ENCODE data around the gene KRTAP4-6.
"Not testable (repeated sequence)": the region's sequence is repeated elsewhere in the genome, so short reads cannot be mapped to it uniquely, and the experiment has no call there.

The KRTAP4-6 gene

DNA sequence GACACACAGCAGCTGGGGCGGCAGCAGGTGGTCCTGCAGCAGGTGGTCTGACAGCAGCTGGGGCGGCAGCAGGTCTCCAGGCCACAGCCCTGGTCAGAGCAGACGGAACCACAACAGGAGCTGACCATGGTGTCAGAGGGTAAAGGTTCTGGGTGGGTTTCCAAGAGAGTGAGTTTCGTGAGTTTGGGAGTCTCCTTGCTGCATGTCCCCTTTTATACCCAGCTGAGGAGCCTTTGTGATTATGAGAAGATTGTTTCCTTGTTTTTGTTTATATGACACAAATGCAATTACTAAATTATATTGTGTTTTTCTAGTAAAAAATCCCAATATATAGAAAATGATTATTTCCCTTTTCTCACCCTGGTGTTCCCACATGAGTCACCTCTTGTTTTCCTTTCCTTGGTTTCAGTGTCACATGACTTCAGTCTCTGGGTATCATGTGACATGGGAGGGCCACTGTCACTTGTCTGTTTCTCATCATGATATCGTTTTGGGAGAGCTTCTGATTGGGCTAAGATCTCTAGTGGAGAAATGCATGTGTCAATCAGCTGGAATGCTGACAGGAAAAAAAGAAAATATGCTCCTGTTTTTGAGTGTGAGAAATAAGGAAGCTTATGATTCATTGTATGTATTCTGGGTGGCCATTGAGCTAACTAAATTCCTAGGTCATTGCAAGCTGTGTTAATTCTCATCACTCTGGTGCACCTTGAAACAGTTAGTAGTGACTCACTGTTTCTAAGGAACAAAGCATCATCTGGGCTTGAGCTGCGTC is at the start of gene KRTAP4-6:
TSS of gene KRTAP4-6 (minus strand) at position 185 of the 772 bp plus-strand sequence. CDS start at position 128, 57 bp downstream.
- Mint-ChIP-seq H3K9me3 (ENCODE audit: low read depth) (peaks cover 28% of the 10 kb centered on the region), H3K27me3 (no peaks in the 10 kb centered on the region), H3K4me3 (no peak within 1 kb of the TSS), H3K4me1 (ENCODE audit: low read depth) (no peaks in the 10 kb centered on the region), H3K27ac (no peak within 1 kb of the TSS), H3K36me3 (peaks cover 18% of the 10 kb centered on the region)

DNA sequence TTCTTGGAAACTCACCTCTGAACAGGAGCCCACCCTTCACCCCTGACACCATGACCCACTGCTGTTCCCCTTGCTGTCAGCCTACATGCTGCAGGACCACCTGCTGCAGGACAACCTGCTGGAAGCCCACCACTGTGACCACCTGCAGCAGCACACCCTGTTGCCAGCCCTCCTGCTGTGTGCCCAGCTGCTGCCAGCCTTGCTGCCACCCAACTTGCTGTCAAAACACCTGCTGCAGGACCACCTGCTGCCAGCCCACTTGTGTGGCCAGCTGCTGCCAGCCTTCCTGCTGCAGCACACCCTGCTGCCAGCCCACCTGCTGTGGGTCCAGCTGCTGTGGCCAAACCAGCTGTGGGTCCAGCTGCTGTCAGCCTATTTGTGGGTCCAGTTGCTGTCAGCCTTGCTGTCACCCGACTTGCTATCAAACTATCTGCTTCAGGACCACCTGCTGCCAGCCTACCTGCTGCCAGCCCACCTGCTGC is 49.5 kb upstream of the KRTAP4-6 start, which contains the start of gene KRTAP9-1:
TSS of gene KRTAP9-1 (plus strand) at position 51 of the 482 bp plus-strand sequence. CDS start at position 51, 0 bp downstream.
- not testable (repeated sequence) for H3K27me3 Mint-ChIP-seq; H3K27ac Mint-ChIP-seq; H3K9me3 Mint-ChIP-seq (ENCODE audit: low read depth); H3K4me1 Mint-ChIP-seq (ENCODE audit: low read depth); H3K36me3 Mint-ChIP-seq; H3K4me3 Mint-ChIP-seq

GRCh38 chr17:41186872-41187271 is 46.5 kb upstream of the KRTAP4-6 start:
- peaks cover 4% of the 10 kb centered on the region for H3K27me3 Mint-ChIP-seq
- H3K36me3 Mint-ChIP-seq = no peaks in the 10 kb centered on the region
- no peaks in the 10 kb centered on the region for H3K9me3 Mint-ChIP-seq (ENCODE audit: low read depth)
- H3K4me3 Mint-ChIP-seq = no peak overlapping the region
- H3K27ac Mint-ChIP-seq = no peak overlapping the region
- no peaks in the 10 kb centered on the region for H3K4me1 Mint-ChIP-seq (ENCODE audit: low read depth)

- no peaks in the 10 kb centered on the region for H3K9me3 Mint-ChIP-seq (ENCODE audit: low read depth)
- H3K4me3 Mint-ChIP-seq = no peak overlapping the region
- H3K4me1 Mint-ChIP-seq (ENCODE audit: low read depth) = no peaks in the 10 kb centered on the region
- H3K27ac Mint-ChIP-seq = no peak overlapping the region
- H3K36me3 Mint-ChIP-seq = no peaks in the 10 kb centered on the region
- H3K27me3 Mint-ChIP-seq = peaks cover 4% of the 10 kb centered on the region
Measured at GRCh38 chr17:41185001-41185400, 44.7 kb upstream of the KRTAP4-6 start.

DNA sequence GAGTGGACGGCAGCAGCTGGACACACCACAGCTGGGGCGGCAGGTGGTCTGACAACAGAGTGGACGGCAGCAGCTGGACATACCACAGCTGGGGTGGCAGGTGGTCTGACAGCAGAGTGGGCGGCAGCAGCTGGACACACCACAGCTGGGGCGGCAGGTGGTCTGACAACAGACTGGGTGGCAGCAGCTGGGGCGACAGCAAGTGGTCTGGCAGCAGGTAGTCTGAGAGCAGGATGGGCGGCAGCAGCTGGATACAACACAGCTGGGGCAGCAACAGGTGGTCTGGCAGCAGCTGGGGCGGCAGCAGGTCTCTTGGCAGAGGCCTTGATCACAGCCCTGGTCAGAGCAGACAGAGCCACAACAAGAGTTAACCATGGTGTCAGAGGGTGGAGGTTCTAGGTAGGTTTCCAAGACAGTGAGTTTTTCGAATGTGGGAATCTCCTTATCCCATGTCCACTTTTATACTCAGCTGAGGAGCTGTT is 44.2 kb upstream of the KRTAP4-6 start, which contains the start of gene KRTAP4-1:
TSS of gene KRTAP4-1 (minus strand) at position 432 of the 482 bp plus-strand sequence. CDS start at position 375, 57 bp downstream.
- no peaks in the 10 kb centered on the region for H3K9me3 Mint-ChIP-seq (ENCODE audit: low read depth)
- no peak within 1 kb of the TSS for H3K4me3 Mint-ChIP-seq

GRCh38 chr17:41178843-41179616 is 38.7 kb upstream of the KRTAP4-6 start:
- Mint-ChIP-seq H3K36me3 (no peaks in the 10 kb centered on the region), H3K27me3 (no peaks in the 10 kb centered on the region), H3K4me3 (no peak overlapping the region), H3K4me1 (ENCODE audit: low read depth) (no peaks in the 10 kb centered on the region), H3K9me3 (ENCODE audit: low read depth) (no peaks in the 10 kb centered on the region), H3K27ac (no peak overlapping the region)

More for the DNA sequence above, 44.2 kb upstream of the KRTAP4-6 start, which contains the start of gene KRTAP4-1:
- Mint-ChIP-seq H3K27me3 (peaks cover 4% of the 10 kb centered on the region), H3K4me1 (ENCODE audit: low read depth) (no peaks in the 10 kb centered on the region), H3K36me3 (no peaks in the 10 kb centered on the region), H3K27ac (no peak within 1 kb of the TSS)

DNA sequence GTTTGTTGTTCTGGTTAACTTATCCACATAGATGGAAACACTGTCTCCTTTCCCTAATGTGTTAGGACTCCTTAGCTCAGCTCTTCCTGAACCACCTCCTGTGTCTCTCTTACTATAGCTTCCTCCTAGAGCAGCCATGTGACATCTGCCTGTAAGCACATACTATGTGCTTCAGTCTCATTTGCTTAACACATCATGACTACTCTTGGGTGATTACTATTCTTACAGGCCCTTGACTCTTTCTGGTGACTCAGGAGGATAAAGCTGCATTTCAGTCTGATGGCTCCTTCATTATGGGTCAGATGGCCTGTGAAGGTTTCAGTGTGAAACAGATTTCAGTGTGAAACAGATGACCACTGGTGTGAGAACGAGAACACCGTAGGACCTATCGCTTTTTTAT is 38.0 kb upstream of the KRTAP4-6 start:
- no peaks in the 10 kb centered on the region for H3K27me3 Mint-ChIP-seq
- no peaks in the 10 kb centered on the region for H3K9me3 Mint-ChIP-seq (ENCODE audit: low read depth)
- no peak overlapping the region for H3K27ac Mint-ChIP-seq
- H3K4me1 Mint-ChIP-seq (ENCODE audit: low read depth) = peaks cover 1% of the 10 kb centered on the region
- H3K4me3 Mint-ChIP-seq = no peak overlapping the region
- H3K36me3 Mint-ChIP-seq = no peaks in the 10 kb centered on the region

DNA sequence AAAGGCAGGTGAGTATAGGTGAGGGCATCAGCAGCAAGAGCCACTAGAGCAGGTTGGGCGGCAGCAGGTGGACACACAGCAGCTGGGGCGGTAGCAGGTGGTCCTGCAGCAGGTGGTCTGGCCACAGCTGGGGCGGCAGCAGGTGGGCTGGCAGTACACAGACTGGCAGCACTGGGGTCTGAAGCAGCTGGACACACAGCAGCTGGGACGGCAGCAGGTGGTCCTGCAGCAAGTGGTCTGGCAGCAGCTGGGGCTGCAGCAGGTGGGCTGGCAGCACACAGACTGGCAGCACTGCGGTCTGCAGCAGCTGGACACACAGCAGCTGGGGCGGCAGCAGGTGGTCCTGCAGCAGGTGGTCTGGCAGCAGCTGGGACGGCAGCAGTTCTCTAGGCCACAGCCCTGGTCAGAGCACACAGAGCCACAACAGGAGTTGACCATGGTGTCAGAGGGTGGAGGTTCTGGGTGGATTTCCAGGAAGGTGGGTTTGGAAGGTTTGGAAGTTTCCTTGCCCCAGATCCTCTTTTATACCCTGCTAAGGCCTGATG is 37.5 kb upstream of the KRTAP4-6 start, which contains the start of gene KRTAP4-2:
TSS of gene KRTAP4-2 (minus strand) at position 495 of the 545 bp plus-strand sequence. CDS start at position 438, 57 bp downstream.
- Mint-ChIP-seq H3K27me3 (no peaks in the 10 kb centered on the region), H3K36me3 (no peaks in the 10 kb centered on the region), H3K9me3 (ENCODE audit: low read depth) (no peaks in the 10 kb centered on the region), H3K4me3 (no peak within 1 kb of the TSS), H3K27ac (no peak within 1 kb of the TSS), H3K4me1 (ENCODE audit: low read depth) (peaks cover 2% of the 10 kb centered on the region)

GRCh38 chr17:41176744-41177387 is 36.5 kb upstream of the KRTAP4-6 start:
- no peaks in the 10 kb centered on the region for H3K36me3 Mint-ChIP-seq
- H3K4me1 Mint-ChIP-seq (ENCODE audit: low read depth) = peaks cover 2% of the 10 kb centered on the region
- no peak overlapping the region for H3K4me3 Mint-ChIP-seq
- no peaks in the 10 kb centered on the region for H3K27me3 Mint-ChIP-seq
- H3K27ac Mint-ChIP-seq = no peak overlapping the region
- no peaks in the 10 kb centered on the region for H3K9me3 Mint-ChIP-seq (ENCODE audit: low read depth)

- no peaks in the 10 kb centered on the region for H3K36me3 Mint-ChIP-seq
- H3K9me3 Mint-ChIP-seq (ENCODE audit: low read depth) = no peaks in the 10 kb centered on the region
- no peak overlapping the region for H3K4me3 Mint-ChIP-seq
- H3K27me3 Mint-ChIP-seq = no peaks in the 10 kb centered on the region
- no peak overlapping the region for H3K27ac Mint-ChIP-seq
- H3K4me1 Mint-ChIP-seq (ENCODE audit: low read depth) = peaks cover 2% of the 10 kb centered on the region
Measured at GRCh38 chr17:41171886-41172285, 31.5 kb upstream of the KRTAP4-6 start.

- no peaks in the 10 kb centered on the region for H3K27me3 Mint-ChIP-seq
- H3K4me1 Mint-ChIP-seq (ENCODE audit: low read depth) = no peaks in the 10 kb centered on the region
- H3K36me3 Mint-ChIP-seq = no peaks in the 10 kb centered on the region
- no peak within 1 kb of the TSS for H3K27ac Mint-ChIP-seq
- H3K9me3 Mint-ChIP-seq (ENCODE audit: low read depth) = no peaks in the 10 kb centered on the region
- no peak within 1 kb of the TSS for H3K4me3 Mint-ChIP-seq
Measured at GRCh38 chr17:41168121-41168520, 27.8 kb upstream of the KRTAP4-6 start, which contains the start of gene KRTAP4-3. Gene KRTAP4-3, minus strand, starts transcription at chr17:41168221. Its CDS starts 49 bp downstream, at chr17:41168172.

- Mint-ChIP-seq H3K27me3 (no peaks in the 10 kb centered on the region), H3K4me1 (ENCODE audit: low read depth) (no peaks in the 10 kb centered on the region), H3K9me3 (ENCODE audit: low read depth) (no peaks in the 10 kb centered on the region), H3K4me3 (no peak overlapping the region), H3K36me3 (no peaks in the 10 kb centered on the region), H3K27ac (no peak overlapping the region)
Measured at GRCh38 chr17:41167561-41167960, 27.2 kb upstream of the KRTAP4-6 start.

- no peaks in the 10 kb centered on the region for H3K4me1 Mint-ChIP-seq (ENCODE audit: low read depth)
- no peaks in the 10 kb centered on the region for H3K27me3 Mint-ChIP-seq
- no peak overlapping the region for H3K4me3 Mint-ChIP-seq
- no peak overlapping the region for H3K27ac Mint-ChIP-seq
- H3K9me3 Mint-ChIP-seq (ENCODE audit: low read depth) = no peaks in the 10 kb centered on the region
- no peaks in the 10 kb centered on the region for H3K36me3 Mint-ChIP-seq
Measured at GRCh38 chr17:41163828-41164227, 23.5 kb upstream of the KRTAP4-6 start.

DNA sequence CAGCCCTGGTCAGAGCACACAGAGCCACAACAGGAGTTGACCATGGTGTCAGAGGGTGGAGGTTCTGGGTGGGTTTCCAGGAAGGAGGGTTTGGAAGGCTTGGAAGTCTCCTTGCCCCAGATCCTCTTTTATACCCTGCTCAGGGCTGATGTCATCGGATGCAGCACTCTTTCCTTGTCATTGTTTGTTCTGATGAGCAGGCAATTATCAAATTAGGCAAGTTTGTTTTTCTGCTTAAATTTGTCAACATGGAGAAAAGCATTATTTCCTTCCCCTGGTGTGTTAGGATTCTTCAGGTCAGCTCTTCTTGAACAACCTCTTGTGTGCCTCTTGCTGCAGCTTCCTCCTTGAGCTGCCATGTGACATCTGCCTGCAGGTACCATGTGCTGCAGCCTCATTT is 20.3 kb upstream of the KRTAP4-6 start, which contains the start of gene KRTAP4-4:
TSS of gene KRTAP4-4 (minus strand) at position 101 of the 400 bp plus-strand sequence. CDS start at position 44, 57 bp downstream.
- H3K9me3 Mint-ChIP-seq (ENCODE audit: low read depth) = no peaks in the 10 kb centered on the region
- peaks cover 4% of the 10 kb centered on the region for H3K27me3 Mint-ChIP-seq
- no peak within 1 kb of the TSS for H3K4me3 Mint-ChIP-seq
- H3K36me3 Mint-ChIP-seq = no peaks in the 10 kb centered on the region
- H3K27ac Mint-ChIP-seq = no peak within 1 kb of the TSS
- no peaks in the 10 kb centered on the region for H3K4me1 Mint-ChIP-seq (ENCODE audit: low read depth)
